ENCODE results near the gene SMARCAL1. TPM values are rescaled to one million over a fixed set of nuclear protein-coding genes. Genes with fewer than 3 reads are reported as not detected.

Gene SMARCAL1
- total RNA-seq, 3 donors from 2014 or later: 16.4 to 20.0 (median 17.8) TPM

- no peaks in the 10 kb centered on the region for H3K4me1 ChIP-seq (ENCODE audit: low read depth)
- H3K4me3 ChIP-seq: no peak overlapping the region
- ATAC-seq (no peak), DNase-seq (no peak)
- H3K9me3 ChIP-seq: no peaks in the 10 kb centered on the region
- no peaks in the 10 kb centered on the region for H3K36me3 ChIP-seq (ENCODE audit: low read depth)
- TF ChIP-seq CTCF (IDR thresholded peaks at IDR 0.05): no peak
- intact Hi-C loops (cut with DNase I, micrococcal nuclease): no loop called here
Observed at GRCh38 chr2:216430811-216431530, 18.7 kb downstream of the SMARCAL1 start.

GRCh38 chr2:216431531-216431856 is 19.2 kb downstream of the SMARCAL1 start:
- intact Hi-C loops (cut with DNase I, micrococcal nuclease): no loop called here
- TF ChIP-seq CTCF (IDR thresholded peaks at IDR 0.05): no peak

GRCh38 chr2:216436383-216436782 is 24.1 kb downstream of the SMARCAL1 start:
- intact Hi-C loops (cut with DNase I, micrococcal nuclease): no loop called here
- DNase-seq: no peak
- no peaks in the 10 kb centered on the region for H3K4me1 ChIP-seq (ENCODE audit: low read depth)
- no peak for TF ChIP-seq CTCF (IDR thresholded peaks at IDR 0.05)
- ATAC-seq: no peak
- no peaks in the 10 kb centered on the region for H3K9me3 ChIP-seq
- H3K4me3 ChIP-seq: no peak overlapping the region
- no peaks in the 10 kb centered on the region for H3K36me3 ChIP-seq (ENCODE audit: low read depth)

More at GRCh38 chr2:216431531-216431856, 19.2 kb downstream of the SMARCAL1 start:
- DNase-seq (no peak), ATAC-seq (no peak)
- H3K9me3 ChIP-seq: no peaks in the 10 kb centered on the region
- H3K36me3 ChIP-seq (ENCODE audit: low read depth): no peaks in the 10 kb centered on the region
- no peaks in the 10 kb centered on the region for H3K4me1 ChIP-seq (ENCODE audit: low read depth)
- H3K4me3 ChIP-seq: no peak overlapping the region

- TF ChIP-seq CTCF (IDR thresholded peaks at IDR 0.05): no peak
- Histone ChIP-seq H3K4me3 (no peak overlapping the region), H3K36me3 (ENCODE audit: low read depth) (no peaks in the 10 kb centered on the region), H3K4me1 (ENCODE audit: low read depth) (no peaks in the 10 kb centered on the region), H3K9me3 (no peaks in the 10 kb centered on the region)
- intact Hi-C loops (cut with DNase I, micrococcal nuclease): no loop called here
- no peak for DNase-seq
- ATAC-seq: no peak
Observed at GRCh38 chr2:216441308-216442010, 29.2 kb downstream of the SMARCAL1 start.

- intact Hi-C loops (cut with DNase I, micrococcal nuclease): no loop called here
- Histone ChIP-seq H3K4me1 (ENCODE audit: low read depth) (no peaks in the 10 kb centered on the region), H3K9me3 (no peaks in the 10 kb centered on the region), H3K4me3 (no peak overlapping the region), H3K36me3 (ENCODE audit: low read depth) (peaks cover under 1% of the 10 kb centered on the region)
- no peak for DNase-seq
- TF ChIP-seq CTCF (IDR thresholded peaks at IDR 0.05): no peak
- no peak for ATAC-seq
Observed at GRCh38 chr2:216445501-216445900, 33.2 kb downstream of the SMARCAL1 start.
